ENCODE measurements around the gene ZNF831. TPM values are rescaled to one million over a fixed set of nuclear protein-coding genes. Genes with fewer than 3 reads are reported as not detected.

ZNF831 gene
- polyA plus RNA-seq, 1 of the 3 experiments (the other 2 are of a cell fraction) = not detected

- Histone ChIP-seq H3K4me1 (ENCODE audit: control insufficient read depth in 1 of 2, insufficient read depth in 2 of 2, low read depth in 1 of 2, low read length in 1 of 2) (no peaks in the 10 kb centered on the region), H3K9ac (no peak overlapping the region), H3K4me2 (no peak overlapping the region), H3F3A (replicated peaks; ENCODE audit: insufficient read depth) (no peaks in the 10 kb centered on the region), H3K9me2 (no peaks in the 10 kb centered on the region), H4K20me1 (ENCODE audit: insufficient read depth) (no peaks in the 10 kb centered on the region), H3K79me2 (ENCODE audit: insufficient read depth) (no peaks in the 10 kb centered on the region), H3K9me3 (no peaks in the 10 kb centered on the region), H3K27ac (ENCODE audit: low read depth in 2 of 2, low read length in 1 of 2) (no peak overlapping the region), H3K4me3 (ENCODE audit: low read depth in 2 of 2, low read length in 1 of 2) (no peak overlapping the region), H3K36me3 (replicated peaks in 1 of 2; ENCODE audit: control insufficient read depth in 1 of 2, insufficient read depth in 2 of 2, low read length in 1 of 2) (no peaks in the 10 kb centered on the region), H2AFZ (ENCODE audit: low read depth) (no peak overlapping the region), H3K27me3 (ENCODE audit: insufficient read depth) (no peaks in the 10 kb centered on the region; the same call in 1 of the 2 replicates)
- TF ChIP-seq REST (IDR thresholded peaks at IDR 0.05; ENCODE audit: low read depth, low read length) (no peak), EZH2phosphoT487 (IDR thresholded peaks at IDR 0.05; ENCODE audit: borderline replicate concordance, low read depth) (no peak), SMC3 (IDR thresholded peaks at IDR 0.05; ENCODE audit: low read depth, low read length) (no peak), POLR2AphosphoS5 (IDR thresholded peaks at IDR 0.05; ENCODE audit: low read depth, low read length) (no peak), JUND (IDR thresholded peaks at IDR 0.05) (no peak), RXRA (IDR thresholded peaks at IDR 0.05; ENCODE audit: borderline replicate concordance, low read depth) (no peak), YY1 (IDR thresholded peaks at IDR 0.05; ENCODE audit: low read depth) (no peak), ZBTB33 (IDR thresholded peaks at IDR 0.05; ENCODE audit: borderline replicate concordance, low read depth) (no peak), ELF1 (IDR thresholded peaks at IDR 0.05) (no peak)
- TF ChIP-seq, protein P1, sequence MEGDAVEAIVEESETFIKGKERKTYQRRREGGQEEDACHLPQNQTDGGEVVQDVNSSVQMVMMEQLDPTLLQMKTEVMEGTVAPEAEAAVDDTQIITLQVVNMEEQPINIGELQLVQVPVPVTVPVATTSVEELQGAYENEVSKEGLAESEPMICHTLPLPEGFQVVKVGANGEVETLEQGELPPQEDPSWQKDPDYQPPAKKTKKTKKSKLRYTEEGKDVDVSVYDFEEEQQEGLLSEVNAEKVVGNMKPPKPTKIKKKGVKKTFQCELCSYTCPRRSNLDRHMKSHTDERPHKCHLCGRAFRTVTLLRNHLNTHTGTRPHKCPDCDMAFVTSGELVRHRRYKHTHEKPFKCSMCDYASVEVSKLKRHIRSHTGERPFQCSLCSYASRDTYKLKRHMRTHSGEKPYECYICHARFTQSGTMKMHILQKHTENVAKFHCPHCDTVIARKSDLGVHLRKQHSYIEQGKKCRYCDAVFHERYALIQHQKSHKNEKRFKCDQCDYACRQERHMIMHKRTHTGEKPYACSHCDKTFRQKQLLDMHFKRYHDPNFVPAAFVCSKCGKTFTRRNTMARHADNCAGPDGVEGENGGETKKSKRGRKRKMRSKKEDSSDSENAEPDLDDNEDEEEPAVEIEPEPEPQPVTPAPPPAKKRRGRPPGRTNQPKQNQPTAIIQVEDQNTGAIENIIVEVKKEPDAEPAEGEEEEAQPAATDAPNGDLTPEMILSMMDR (IDR thresholded peaks at IDR 0.05) = no peak
- TF ChIP-seq, protein P2, sequence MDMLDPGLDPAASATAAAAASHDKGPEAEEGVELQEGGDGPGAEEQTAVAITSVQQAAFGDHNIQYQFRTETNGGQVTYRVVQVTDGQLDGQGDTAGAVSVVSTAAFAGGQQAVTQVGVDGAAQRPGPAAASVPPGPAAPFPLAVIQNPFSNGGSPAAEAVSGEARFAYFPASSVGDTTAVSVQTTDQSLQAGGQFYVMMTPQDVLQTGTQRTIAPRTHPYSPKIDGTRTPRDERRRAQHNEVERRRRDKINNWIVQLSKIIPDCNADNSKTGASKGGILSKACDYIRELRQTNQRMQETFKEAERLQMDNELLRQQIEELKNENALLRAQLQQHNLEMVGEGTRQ (IDR thresholded peaks at IDR 0.05; ENCODE audit: borderline replicate concordance, low read depth, low read length) = no peak
- TF ChIP-seq, protein P3, sequence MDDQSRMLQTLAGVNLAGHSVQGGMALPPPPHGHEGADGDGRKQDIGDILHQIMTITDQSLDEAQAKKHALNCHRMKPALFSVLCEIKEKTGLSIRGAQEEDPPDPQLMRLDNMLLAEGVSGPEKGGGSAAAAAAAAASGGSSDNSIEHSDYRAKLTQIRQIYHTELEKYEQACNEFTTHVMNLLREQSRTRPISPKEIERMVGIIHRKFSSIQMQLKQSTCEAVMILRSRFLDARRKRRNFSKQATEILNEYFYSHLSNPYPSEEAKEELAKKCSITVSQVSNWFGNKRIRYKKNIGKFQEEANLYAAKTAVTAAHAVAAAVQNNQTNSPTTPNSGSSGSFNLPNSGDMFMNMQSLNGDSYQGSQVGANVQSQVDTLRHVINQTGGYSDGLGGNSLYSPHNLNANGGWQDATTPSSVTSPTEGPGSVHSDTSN (IDR thresholded peaks at IDR 0.05) = no peak
- TF ChIP-seq, protein P4, sequence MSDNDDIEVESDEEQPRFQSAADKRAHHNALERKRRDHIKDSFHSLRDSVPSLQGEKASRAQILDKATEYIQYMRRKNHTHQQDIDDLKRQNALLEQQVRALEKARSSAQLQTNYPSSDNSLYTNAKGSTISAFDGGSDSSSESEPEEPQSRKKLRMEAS (IDR thresholded peaks at IDR 0.05; ENCODE audit: low read depth) = no peak
- no peak for DNase-seq
- 55% methylated on average over 5 of the region's 5 CpGs for WGBS (ENCODE audit: low lambda C conversion rate)
- CTCF ChIA-PET = no interaction called here
- POLR2A ChIA-PET = no interaction called here
Observed at GRCh38 chr20:59179988-59180387, 16.4 kb downstream of the ZNF831 start.
